Raji (cell line): ENCODE results near the gene MADCAM1.

ENCODE experiments used
- POLR2A ChIP-seq: IDR thresholded peaks from 2 replicates; pipeline ENCODE4 v1.6.1; 2011; ENCODE audit warnings: low read depth, low read length, control low read depth; ENCODE audit not compliant: insufficient read depth

Gene MADCAM1

GRCh38 chr19:480016-480855, 16.1 kb upstream of the MADCAM1 start:
- no peak for TF ChIP-seq POLR2A

DNA sequence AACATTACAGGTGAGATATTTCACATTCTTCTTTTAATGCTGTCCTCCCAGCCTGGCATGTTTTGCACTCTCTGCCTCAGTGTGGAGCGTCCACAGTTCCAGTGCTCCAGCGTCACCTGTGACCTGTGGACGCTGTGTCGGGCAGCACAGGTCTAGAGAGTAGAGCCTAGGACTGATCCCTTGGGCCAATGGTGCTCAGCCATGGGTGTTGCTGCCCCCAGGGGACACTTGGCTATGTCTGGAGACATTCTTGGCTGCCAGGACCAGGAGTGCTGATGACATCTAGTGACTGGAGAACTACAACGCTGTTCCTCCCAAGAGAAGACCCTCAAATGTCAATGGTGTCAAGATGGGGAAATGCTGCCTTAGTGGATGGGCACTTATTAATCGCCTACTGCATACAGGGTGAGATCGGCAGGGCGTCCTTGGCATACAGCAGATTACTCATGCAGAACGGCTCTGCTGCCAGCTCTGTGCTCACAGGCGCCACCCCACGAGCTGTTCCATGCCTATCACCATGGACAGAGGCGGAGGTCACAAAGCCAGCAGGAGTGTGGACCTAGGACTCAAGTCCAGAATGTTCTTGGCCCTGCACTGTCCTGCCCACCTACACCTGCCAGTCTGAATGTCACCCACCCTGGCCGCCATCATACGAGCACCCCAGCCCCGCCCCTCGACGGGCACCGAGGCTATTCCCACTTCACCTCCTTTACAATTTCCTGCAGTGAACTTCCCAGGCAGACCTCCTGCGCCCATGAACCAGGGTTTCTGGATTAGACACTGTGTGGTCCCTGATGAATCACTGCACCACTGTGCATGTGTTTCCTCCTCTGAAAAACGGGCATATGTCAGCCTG, 13.9 kb upstream of the MADCAM1 start:
- no peak for TF ChIP-seq POLR2A

DNA sequence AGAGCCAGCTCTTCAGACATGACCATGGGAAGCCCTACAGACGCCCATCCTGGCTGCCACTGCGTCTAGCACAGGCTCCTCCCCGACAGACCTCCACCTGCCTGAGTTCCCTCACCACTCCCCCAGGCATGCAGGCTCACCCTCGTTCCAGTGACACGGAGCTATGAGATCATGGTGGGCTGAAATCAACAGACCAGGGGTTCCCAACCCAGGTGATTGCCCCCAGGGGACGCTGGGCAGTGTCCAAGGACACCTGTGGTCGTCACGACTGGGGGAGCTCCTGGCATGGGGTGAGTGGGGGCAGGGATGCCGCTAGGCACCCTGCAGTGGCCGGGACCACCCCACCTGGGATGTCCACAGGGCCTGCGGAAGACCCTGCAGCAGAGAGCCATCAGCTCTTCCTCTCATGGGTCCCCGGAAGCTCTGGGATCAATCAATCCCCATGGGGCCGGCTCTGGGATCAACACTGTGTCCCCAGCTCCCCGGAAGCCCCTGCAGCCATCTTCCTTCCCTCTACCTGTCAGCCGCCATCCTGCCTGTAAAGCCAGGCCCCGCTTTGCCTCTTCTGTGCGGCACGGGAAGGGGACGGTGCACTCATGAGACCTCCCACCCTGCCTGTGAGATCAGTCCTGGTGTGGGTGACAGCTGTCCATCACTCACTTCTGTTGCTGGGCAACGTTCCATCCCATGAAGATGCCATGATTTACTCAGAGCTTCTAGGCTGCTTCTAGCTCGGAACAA, 12.8 kb upstream of the MADCAM1 start:
- TF ChIP-seq POLR2A: no peak

GRCh38 chr19:484494-484893, 11.8 kb upstream of the MADCAM1 start:
- TF ChIP-seq POLR2A: no peak

- TF ChIP-seq POLR2A: no peak
Observed at GRCh38 chr19:485077-485476, 11.2 kb upstream of the MADCAM1 start.

- TF ChIP-seq POLR2A: peak; percentile 26; the same call in 1 of the 2 replicates
Observed at GRCh38 chr19:485583-486236, 10.6 kb upstream of the MADCAM1 start.

DNA sequence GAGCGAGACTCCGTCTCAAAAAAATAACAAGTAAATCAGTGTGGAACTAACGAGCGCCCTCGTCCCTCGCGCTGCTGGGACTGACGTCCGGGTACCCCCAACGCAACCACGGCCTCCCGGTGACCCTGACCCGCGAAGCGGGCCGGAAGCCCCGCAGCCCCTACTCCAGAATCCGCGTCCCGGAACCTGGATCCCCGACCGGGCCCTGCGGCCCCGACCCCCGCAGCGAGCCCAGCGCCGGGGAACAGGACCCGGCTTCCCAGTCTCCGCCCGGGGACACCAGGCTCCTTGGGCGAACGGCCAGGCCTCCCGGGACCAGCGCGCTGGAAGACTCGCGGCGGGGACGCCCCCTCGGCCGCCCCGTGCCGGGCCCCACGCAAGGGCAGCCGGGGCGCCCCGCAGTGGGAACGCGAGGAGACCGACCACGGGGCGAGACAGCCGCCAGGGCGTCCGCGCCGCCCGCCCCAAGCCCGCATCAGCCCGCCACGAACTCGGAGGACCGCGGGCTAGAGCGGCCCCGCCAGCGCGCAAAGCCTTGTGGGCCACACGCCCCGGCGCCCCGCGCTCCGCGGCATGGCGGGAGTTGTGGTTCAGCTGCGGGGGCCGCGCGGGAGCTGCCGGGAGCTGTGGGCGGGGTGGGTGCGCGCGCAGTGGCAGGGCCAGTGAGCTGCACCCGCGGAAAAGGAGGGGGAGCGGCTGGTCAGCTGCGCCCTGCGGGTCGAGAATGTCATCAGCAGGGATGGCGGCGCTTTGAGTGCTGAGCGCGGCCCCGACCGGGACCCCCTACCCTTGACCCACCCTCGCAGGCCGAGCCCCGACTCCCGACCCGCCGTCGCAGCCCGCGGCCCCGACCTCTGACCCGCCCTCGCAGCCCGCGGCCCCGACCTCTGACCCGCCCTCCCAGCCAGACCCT, 7.5 kb upstream of the MADCAM1 start:
- TF ChIP-seq POLR2A: peak; percentile 77

DNA sequence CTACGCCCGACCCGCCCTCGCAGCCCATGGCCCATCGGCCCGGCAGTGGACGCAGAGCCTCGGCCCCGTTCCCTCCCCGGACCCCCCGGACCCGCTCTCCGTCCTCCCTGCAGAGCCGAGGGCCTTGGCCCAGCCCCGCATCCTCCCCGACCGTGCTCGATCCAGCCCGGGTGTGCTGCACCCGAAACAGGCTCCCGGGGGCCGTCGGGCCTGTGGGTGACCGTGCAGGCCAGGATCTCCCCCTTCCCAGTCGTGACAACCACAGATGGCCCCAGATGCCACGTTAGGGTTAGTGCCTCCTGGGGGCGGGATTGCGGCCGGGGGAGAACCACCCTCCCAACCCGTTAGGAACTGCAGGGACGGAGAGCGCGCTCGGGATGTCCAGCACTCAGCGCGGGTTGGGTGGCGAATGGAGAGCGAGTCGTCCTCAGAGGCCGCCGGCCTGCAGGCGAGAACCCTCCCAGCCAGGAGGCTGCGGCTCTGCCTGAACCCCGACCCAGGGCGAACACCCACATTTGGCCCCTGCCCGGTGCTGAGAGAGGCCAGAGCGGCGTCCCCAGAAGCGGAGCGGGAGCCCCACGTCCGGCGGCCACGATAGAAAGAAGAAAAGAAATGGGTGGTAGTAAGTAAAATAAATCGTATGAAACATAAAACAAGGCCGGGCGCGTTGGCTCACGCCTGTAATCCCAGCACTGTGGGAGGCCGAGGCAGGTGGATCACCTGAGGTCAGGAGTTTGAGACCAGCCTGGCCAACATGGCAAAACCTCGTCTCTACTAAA, 6.7 kb upstream of the MADCAM1 start:
- TF ChIP-seq POLR2A: no peak

- no peak for TF ChIP-seq POLR2A
Observed at GRCh38 chr19:491146-491741, 5.0 kb upstream of the MADCAM1 start.

- no peak for TF ChIP-seq POLR2A
Observed at GRCh38 chr19:492091-492531, 4.2 kb upstream of the MADCAM1 start.

- no peak for TF ChIP-seq POLR2A
Observed at GRCh38 chr19:493391-494170, 2.7 kb upstream of the MADCAM1 start.
